Testis (tissue), 3 donors: ENCODE data around the gene COG8. TPM values are rescaled to one million over a fixed set of nuclear protein-coding genes. Genes with fewer than 3 reads are reported as not detected.

Experiments
- DNase-seq: peaks from one replicate; pipeline ENCODE4 v3.0.0-alpha.2; 2019
- H3K27ac ChIP-seq, 2 donors: fragments of 200-600 bp; sonication (generic); one replicate each; pipeline ENCODE4 v1.5.1; 2019
- H3K27me3 ChIP-seq: fragments of 200-600 bp; sonication (generic); one replicate; pipeline ENCODE4 v1.5.1; 2019
- H3K36me3 ChIP-seq: fragments of 200-600 bp; sonication (generic); one replicate; pipeline ENCODE4 v1.5.1; 2017; ENCODE audit warnings: low read depth; ENCODE audit errors: missing control alignments
- H3K4me1 ChIP-seq: fragments of 200-600 bp; sonication (generic); one replicate; pipeline ENCODE4 v1.5.1; 2019
- H3K4me3 ChIP-seq, 2 donors: fragments of 200-600 bp; sonication (generic); one replicate each; pipeline ENCODE4 v1.5.1; 2017 to 2019
- H3K9me3 ChIP-seq: fragments of 200-600 bp; sonication (generic); one replicate; pipeline ENCODE4 v1.5.1; 2017
- POLR2A ChIP-seq: fragments of 450-650 bp; IDR thresholded peaks from one replicate; pipeline ENCODE4 v1.6.1; 2017; ENCODE audit warnings: antibody characterized with exemption, mild to moderate bottlenecking, moderate library complexity
- WGBS, 2 donors: methylation state at CpG; one replicate each; pipeline ENCODE4 v1.1.5; 2018; 5-methylcytosine and 5-hydroxymethylcytosine counted together
- intact Hi-C: fragments of 100-400 bp; cut with DNase I; formaldehyde crosslinking; loops from one replicate; pipeline ENCODE4 v1.15.1; 2023; ENCODE audit warnings: low total_unique reads
- polyA plus RNA-seq: library from polyadenylated mRNA; stranded (reverse); fragments of 350-450 nt; fragmentation: Illumina TruSeq; extraction: RNeasy Lipid Tissue Mini Kit (QIAGEN cat#74804); gene quantifications from one replicate; pipeline ENCODE4 v1.2.3, GENCODE V29; 2014; ENCODE audit warnings: low read depth, low replicate concordance; ENCODE audit not compliant: insufficient read depth
- total RNA-seq, 2 donors: library from RNA; depleted of rRNA; stranded (reverse); fragments of >200 nt; gene quantifications; one replicate each; pipeline ENCODE4 v1.2.3, GENCODE V29; 2016
- TF ChIP-seq, protein P1 (sequence below), 3 experiments: fragments of 450-650 bp in 2 of 3; fragments of 200-600 bp in 1 of 3; sonication (generic) in 1 of 3; IDR thresholded peaks; one replicate each; pipeline ENCODE4 v1.5.1; 2016 to 2019; ENCODE audit warnings: antibody characterized with exemption in 3 of 3, mild to moderate bottlenecking in 2 of 3, moderate library complexity in 1 of 3

COG8 gene
- total and polyA plus RNA-seq, 3 donors from 2014 or later: 74.1 to 96.6 (median 90.8) TPM

DNA sequence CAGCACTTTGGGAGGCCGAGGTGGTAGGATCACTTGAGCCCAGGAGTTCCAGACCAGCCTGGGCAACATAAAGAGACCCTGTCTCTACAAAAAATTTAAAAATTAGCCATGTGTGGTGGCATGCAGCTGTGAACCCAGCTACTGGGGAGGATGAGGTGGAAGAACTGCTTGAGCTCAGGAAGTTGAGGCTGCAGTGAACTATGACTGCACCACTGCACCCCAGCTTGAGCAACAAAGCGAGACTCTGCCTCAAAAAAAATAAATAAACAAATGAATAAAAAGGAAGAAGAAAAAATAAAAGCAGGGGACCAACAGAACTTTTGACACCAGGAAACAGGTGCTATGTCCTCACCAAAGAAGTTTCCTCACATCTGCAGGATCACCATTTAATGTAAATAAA lies 32.2 kb upstream of the COG8 start:
- Histone ChIP-seq H3K4me3 (no peak overlapping the region), H3K27ac (no peak overlapping the region), H3K4me1 (no peaks in the 10 kb centered on the region), H3K9me3 (no peaks in the 10 kb centered on the region), H3K36me3 (no peaks in the 10 kb centered on the region), H3K27me3 (no peaks in the 10 kb centered on the region)
- intact Hi-C loops: no loop called here
- TF ChIP-seq POLR2A: no peak
- TF ChIP-seq, protein P1, sequence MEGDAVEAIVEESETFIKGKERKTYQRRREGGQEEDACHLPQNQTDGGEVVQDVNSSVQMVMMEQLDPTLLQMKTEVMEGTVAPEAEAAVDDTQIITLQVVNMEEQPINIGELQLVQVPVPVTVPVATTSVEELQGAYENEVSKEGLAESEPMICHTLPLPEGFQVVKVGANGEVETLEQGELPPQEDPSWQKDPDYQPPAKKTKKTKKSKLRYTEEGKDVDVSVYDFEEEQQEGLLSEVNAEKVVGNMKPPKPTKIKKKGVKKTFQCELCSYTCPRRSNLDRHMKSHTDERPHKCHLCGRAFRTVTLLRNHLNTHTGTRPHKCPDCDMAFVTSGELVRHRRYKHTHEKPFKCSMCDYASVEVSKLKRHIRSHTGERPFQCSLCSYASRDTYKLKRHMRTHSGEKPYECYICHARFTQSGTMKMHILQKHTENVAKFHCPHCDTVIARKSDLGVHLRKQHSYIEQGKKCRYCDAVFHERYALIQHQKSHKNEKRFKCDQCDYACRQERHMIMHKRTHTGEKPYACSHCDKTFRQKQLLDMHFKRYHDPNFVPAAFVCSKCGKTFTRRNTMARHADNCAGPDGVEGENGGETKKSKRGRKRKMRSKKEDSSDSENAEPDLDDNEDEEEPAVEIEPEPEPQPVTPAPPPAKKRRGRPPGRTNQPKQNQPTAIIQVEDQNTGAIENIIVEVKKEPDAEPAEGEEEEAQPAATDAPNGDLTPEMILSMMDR (IDR thresholded peaks at IDR 0.05): no peak
- 92 to 93% methylated on average over 2 of the region's 2 CpGs for WGBS, 2 donors
- DNase-seq: no peak

DNA sequence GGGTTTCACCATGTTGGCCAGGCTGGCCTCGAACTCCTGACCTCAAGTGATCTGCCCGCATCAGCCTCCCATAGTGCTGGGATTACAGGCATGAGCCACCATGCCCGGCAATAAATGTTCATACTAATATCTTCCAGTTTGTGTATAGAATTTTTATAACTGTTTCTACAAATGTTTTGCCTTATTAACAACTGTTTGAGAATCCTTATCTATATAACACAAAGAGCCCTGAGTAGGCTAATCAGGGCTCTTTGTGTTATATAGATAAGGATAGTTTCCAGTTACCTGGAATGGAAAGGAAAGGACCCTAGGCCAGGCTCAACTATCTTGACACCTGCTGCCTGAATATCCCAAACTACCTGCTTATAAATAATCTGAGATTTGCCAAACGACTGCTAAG lies 29.5 kb upstream of the COG8 start:
- no peaks in the 10 kb centered on the region for H3K27me3 ChIP-seq
- no peaks in the 10 kb centered on the region for H3K36me3 ChIP-seq
- H3K27ac ChIP-seq: no peak overlapping the region
- no peaks in the 10 kb centered on the region for H3K9me3 ChIP-seq
- intact Hi-C loops: no loop called here
- WGBS, 2 donors: 90 to 97% methylated on average over 4 of the region's 4 CpGs
- no peaks in the 10 kb centered on the region for H3K4me1 ChIP-seq
- no peak overlapping the region for H3K4me3 ChIP-seq
- DNase-seq: no peak
- TF ChIP-seq POLR2A: no peak
- TF ChIP-seq, protein P1 (IDR thresholded peaks at IDR 0.05): no peak

DNA sequence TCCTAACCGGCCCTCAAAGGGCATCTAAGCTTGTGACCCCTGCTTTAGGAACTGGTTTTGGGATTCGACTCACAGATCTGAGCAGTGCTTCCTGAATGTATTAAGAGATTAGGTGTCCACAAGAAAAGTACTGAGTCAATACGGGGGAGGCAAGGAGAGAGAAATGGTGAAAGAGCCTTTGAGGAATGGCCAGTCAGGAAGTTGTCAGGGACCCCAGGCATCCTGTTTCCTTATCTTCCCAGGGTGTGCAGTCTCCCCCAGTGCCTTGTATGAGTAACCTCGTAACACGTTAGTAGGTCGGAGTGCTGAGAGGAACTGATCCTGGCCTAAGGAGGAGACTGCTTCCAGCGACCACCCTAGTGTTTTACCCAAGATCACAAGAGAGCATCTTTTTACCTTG lies 28.6 kb upstream of the COG8 start:
- Histone ChIP-seq H3K27me3 (no peaks in the 10 kb centered on the region), H3K27ac (no peak overlapping the region), H3K36me3 (no peaks in the 10 kb centered on the region), H3K9me3 (no peaks in the 10 kb centered on the region), H3K4me1 (no peaks in the 10 kb centered on the region), H3K4me3 (no peak overlapping the region)
- WGBS, 2 donors: 76 to 82% methylated on average over 7 of the region's 7 CpGs
- no peak for DNase-seq
- intact Hi-C loops: no loop called here
- TF ChIP-seq POLR2A: no peak
- TF ChIP-seq, protein P1 (IDR thresholded peaks at IDR 0.05): no peak

DNA sequence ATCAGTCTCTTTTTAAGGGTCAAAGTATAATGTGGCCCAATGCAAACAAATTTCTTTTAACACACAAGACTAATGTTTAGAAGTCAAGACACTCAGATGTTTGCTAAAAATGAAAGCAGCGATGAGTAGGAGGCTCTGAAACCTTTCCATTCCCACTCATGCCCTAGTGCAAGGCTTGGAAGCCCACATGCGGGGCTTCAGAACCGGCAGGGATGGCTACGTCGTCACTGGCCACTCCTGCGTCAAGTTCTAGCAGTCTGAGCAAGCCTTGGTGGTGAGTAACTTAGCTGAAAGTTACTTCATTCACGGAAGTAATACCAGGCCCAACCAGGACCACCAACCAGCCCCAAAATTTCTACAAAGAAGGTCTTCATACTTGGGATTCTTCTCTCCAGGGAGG lies 27.1 kb upstream of the COG8 start:
- no peaks in the 10 kb centered on the region for H3K9me3 ChIP-seq
- no peak overlapping the region for H3K27ac ChIP-seq
- WGBS, 2 donors: 92 to 93% methylated on average over 7 of the region's 7 CpGs
- no peaks in the 10 kb centered on the region for H3K27me3 ChIP-seq
- H3K36me3 ChIP-seq: no peaks in the 10 kb centered on the region
- no peak for DNase-seq
- no peak overlapping the region for H3K4me3 ChIP-seq
- TF ChIP-seq, protein P1 (IDR thresholded peaks at IDR 0.05): no peak
- no peak for TF ChIP-seq POLR2A
- no peaks in the 10 kb centered on the region for H3K4me1 ChIP-seq
- intact Hi-C loops: no loop called here

DNA sequence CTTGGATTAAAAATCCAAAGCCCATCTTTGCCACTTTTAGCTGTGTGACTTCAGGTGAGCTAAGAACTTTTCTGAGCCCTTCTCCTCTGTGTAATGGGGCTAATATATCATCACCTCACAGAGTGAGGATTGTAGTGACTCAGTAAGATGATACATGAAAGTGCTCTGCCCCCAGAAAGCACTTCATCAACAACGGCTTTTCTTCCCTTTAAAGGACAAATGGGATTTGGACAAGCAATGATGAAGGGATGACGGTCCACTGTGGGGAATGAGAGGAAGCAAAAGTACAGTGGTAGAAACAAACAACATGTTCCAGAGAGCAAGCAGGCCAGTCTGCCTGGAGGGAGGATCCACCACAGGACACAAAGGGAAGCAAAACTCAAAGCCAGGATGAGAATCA lies 26.5 kb upstream of the COG8 start:
- no peak for TF ChIP-seq POLR2A
- TF ChIP-seq, protein P1 (IDR thresholded peaks at IDR 0.05): no peak
- Histone ChIP-seq H3K27me3 (no peaks in the 10 kb centered on the region), H3K4me3 (no peak overlapping the region), H3K27ac (no peak overlapping the region), H3K9me3 (no peaks in the 10 kb centered on the region), H3K4me1 (no peaks in the 10 kb centered on the region), H3K36me3 (no peaks in the 10 kb centered on the region)
- intact Hi-C loops: no loop called here
- no peak for DNase-seq
- 81 to 85% methylated on average over 2 of the region's 2 CpGs for WGBS, 2 donors
